Measurements from ENCODE around the gene ANKRD42.

The ANKRD42 gene

GRCh38 chr11:83285151-83285770 lies 91.7 kb downstream of the ANKRD42 start:
- DNase-seq (ENCODE audit: insufficient read length, low spot score) (peak; percentile 22), FAIRE-seq (peak; percentile 40)

GRCh38 chr11:83285771-83286528 lies 92.4 kb downstream of the ANKRD42 start, which contains the start of gene CCDC90B:
CCDC90B (minus strand) TSS chr11:83286367; CDS start chr11:83285972, 395 bp downstream.
- DNase-seq (ENCODE audit: insufficient read length, low spot score): peak; percentile 70
- peak; percentile 97 for FAIRE-seq

GRCh38 chr11:83287631-83288030 lies 94.1 kb downstream of the ANKRD42 start:
- FAIRE-seq (peak; percentile 65), DNase-seq (ENCODE audit: insufficient read length, low spot score) (no peak)

GRCh38 chr11:83292709-83293456 lies 99.4 kb downstream of the ANKRD42 start:
- peak; percentile 39 for DNase-seq (ENCODE audit: insufficient read length, low spot score)
- peak; percentile 89 for FAIRE-seq

- DNase-seq (ENCODE audit: insufficient read length, low spot score): no peak
- no peak for FAIRE-seq
These were observed 99.9 kb downstream of the ANKRD42 start for GRCh38 chr11:83293457-83293774.

- DNase-seq (ENCODE audit: insufficient read length, low spot score) (no peak), FAIRE-seq (no peak)
These were observed 100.7 kb downstream of the ANKRD42 start for GRCh38 chr11:83294208-83294607.
